ENCODE measurements around the gene HOXB2.
A peak's percentile ranks its signal among the peaks of the same experiment; 100 is the strongest.

Gene HOXB2
- 12.3 to 24.6 reads per million in 2 donors for total RNA-seq

GRCh38 chr17:48545022-48545375 is at the start of gene HOXB2:
Gene HOXB2, minus strand, starts transcription at chr17:48545109. Its CDS starts 198 bp downstream, at chr17:48544911.
- DNase-seq: no peak

DNA sequence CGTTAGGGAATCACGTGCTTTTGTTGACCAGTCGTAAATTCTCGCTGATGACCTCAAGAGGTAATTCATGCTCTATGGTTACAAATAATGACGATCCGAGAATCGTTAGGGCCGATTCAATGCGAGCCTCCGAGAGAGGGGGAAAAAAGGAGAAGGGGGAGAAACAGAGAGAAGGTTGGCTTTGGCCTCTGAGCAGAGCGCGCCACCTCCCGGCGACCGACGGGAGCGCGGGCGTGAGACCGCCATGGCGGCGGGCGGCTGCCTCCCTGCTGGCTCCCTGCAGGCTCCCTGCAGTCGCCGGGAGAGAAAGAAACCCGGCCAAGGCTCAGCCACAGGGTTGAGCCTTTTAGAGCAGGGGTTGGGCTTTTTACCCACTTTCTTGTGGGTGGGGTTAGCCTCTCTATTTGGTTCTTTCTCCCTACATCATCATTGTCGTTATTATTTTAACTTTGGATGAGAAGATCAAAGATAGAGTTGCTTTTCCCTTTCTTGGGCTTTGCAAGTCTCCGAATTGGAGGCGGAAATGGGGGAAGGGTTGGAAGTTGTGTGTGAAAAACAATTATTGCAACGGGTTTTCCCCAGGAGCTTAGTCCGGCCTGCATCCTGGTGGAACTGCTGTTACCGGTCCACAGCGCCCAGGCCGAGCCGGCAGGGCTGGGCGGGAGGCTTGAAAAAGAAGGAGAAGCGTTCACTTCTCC is 49.1 kb upstream of the HOXB2 start:
- DNase-seq: peak; percentile 58

DNA sequence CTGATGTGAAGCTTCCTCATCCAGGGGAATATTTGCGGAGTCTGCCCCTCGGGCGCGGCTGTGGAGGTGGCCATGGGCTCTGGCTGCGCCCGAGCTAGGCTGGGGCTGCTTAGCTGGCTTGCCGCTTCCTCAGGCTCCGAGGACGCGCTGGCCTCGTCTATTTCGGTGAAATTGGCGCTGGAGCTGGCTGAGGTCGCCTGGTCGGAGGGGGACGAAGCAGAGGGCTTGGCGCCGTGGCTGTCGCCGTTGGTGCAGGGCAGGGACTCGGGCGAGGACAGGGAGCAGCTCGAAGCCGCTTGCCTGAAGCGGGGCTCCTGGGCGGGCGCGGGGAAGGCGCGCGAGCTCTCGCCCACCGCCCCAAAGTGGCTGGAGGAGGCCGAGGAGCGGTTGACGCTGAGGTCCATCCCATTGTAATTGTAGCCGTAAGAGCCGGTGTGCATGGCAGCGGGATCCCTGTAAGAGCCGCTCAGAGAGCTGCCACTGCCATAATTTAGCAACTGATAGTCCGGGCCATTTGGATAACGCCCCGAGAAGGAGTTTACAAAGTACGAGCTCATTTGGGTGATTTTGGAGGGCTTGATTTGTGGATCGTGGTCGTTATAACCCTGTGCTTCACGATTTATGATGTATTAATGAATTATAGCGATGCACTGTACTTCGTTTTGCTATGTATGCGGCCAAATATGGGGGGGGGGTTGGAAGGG is 48.4 kb upstream of the HOXB2 start, which contains the start of gene HOXB5:
HOXB5 (minus strand) TSS at position 654 of the 704 bp plus-strand sequence; CDS start at position 557, 97 bp downstream.
- no peak for DNase-seq

GRCh38 chr17:48592577-48592976 is 47.7 kb upstream of the HOXB2 start:
- DNase-seq: no peak

- no peak for DNase-seq
Measured at GRCh38 chr17:48592057-48592514, 47.2 kb upstream of the HOXB2 start.

- DNase-seq: no peak
Measured at GRCh38 chr17:48591255-48592056, 46.5 kb upstream of the HOXB2 start.

GRCh38 chr17:48590607-48591161 is 45.8 kb upstream of the HOXB2 start:
- no peak for DNase-seq

DNA sequence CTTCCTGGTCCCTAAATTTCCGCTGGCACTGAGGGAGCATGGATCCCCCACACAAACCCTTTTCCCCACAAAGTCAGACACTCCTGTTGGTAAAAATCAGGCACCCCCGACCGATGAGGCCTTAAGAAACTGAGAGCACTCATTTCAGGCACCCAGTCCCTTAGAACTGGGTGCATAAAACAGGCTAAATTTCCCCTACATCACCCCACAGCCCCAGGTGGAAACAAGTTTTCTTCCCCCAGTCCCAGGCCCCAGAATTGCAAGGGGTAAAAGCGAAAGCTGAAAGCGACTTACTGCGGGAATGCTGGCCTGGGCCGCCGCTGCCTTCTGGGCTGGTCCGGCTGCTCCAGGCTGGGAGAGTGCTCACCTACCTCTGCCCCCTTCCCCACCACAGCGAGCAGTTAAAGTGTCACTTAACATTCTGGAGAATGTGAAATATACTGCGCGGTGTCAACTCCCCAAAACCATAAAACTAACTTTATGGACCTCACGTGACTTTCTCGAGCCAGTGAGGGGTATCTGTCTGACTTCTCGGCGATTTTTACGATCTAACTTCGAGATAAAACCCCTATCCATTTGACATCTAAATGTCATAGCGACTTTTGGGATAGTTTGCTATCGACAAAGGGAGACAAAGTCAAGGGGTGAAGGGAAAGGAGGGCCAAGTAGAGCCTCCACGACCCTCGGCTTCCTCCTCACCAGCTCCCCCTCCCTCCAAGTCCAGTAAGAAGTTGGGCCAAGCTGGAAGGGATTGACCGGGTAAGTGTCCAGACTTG is 45.1 kb upstream of the HOXB2 start, which contains the start of gene HOXB3:
HOXB3 (minus strand) TSS at position 411 of the 776 bp plus-strand sequence. CDS start 37,767 bp downstream, outside the sequence.
- DNase-seq: no peak

- no peak for DNase-seq
Measured at GRCh38 chr17:48589060-48589830, 44.3 kb upstream of the HOXB2 start.

DNA sequence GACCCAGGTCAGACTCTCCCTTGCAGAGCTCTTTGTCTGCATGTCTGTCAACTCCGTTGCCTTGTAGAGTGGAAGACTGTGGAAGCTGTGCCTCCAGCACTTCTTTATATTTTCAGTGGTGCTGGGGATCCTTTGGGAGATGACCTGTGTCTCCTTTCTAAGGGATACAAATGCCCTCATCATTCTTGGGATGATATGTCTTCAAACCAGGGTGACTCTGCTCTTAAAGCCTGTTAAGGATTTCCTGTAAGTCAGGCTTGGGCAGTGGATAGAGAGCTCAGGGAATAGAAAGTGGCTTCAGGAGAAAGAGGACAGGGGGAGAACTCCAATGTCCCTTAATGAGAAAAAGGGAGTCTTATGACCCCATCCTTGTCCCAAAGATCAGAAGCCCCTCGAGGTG is 43.6 kb upstream of the HOXB2 start:
- DNase-seq: no peak

- no peak for DNase-seq
Measured at GRCh38 chr17:48588074-48588415, 43.1 kb upstream of the HOXB2 start.

- DNase-seq: no peak
Measured at GRCh38 chr17:48587276-48588073, 42.6 kb upstream of the HOXB2 start.

DNA sequence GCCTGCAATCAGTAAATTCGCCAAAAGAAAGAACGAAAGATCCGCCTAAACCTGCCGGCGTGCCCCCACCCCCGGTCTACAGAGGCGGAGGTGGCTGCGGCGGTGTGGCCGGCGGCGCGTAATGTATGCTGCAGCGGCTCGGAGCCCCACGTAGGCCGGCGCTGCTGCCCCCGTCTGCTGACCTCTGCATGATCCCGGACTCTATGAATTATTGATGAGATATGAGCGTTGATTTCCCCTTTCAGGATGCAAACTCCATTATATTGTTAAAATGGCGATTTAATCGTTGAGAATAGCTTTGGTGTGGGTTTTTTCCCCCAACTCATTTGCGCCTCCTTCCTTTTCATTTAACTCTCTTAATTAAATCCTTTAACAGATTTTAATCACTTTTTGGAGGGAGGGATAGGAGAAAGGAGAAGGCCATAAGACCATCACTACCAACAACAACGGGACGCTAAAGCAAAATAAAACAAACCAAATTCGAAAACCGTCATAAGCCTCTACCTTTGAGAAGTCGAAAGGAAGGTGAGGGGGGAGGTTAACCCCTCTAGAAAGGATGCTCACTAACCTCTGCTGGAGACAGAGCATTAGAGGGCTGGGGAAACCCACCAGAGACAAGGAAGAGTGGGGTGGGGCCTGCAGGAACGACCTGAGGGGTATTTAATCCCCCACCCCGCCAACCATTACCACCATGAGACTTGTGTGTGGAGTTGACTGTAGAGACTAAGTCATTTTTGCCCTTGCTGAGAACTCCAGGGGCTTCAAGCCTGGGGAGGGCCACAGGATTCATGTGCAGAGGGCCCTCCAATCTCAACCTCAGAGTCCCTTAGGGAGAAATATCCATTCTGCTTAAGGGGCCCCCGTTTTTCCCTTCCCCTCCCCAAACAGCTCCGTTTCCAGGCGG is 41.7 kb upstream of the HOXB2 start:
- DNase-seq: peak; percentile 30

- DNase-seq: no peak
Measured at GRCh38 chr17:48584223-48584741, 39.4 kb upstream of the HOXB2 start.

- DNase-seq: no peak
Measured at GRCh38 chr17:48583708-48584222, 38.9 kb upstream of the HOXB2 start.

DNA sequence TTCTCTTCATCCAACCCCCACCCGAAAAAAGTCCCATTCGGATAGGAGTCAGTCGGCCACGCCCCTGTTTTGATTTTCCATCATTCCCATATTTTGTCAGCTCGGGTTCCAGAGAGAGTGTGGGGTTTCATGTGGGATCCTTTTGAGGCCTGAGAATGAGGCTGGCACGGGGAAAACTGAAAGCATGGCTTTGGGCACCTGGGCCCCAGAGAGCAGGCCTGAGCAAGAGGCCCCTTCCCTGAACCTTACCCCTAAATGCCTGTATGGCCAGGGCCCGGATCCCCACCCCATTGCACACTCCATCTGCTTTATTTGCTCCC is 37.8 kb upstream of the HOXB2 start:
- DNase-seq: no peak

GRCh38 chr17:48579760-48580554 is 35.0 kb upstream of the HOXB2 start:
- no peak for DNase-seq

DNA sequence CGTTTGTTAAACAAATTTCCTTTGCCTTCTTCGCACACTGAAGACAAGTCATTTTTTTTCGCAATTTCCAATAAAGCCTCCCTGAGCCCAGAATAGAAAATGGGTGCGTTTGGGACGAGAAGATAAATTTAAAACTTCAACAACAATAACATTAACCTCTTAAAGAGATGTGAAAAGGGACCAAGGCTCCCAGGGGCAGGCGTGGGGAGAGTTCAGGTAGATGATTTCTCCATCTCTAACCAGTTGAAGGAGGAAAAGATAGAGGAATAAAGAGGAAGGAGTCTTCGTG is 34.5 kb upstream of the HOXB2 start:
- no peak for DNase-seq

Measured in activated gamma-delta T cell (primary cell).